DND-41 (cell line): ENCODE results near the gene TEC.

Experiments
- ATAC-seq: fragments of 200-7000 bp; cut with Tn5 transposase; 3 replicates; pipeline ENCODE4 v1.9.1; 2021; ENCODE audit warnings: low read depth; ENCODE audit not compliant: insufficient read depth
- DNase-seq: peaks from one replicate; pipeline ENCODE4 v3.0.0-alpha.2; 2020
- H2AFZ ChIP-seq: 2 replicates; pipeline ENCODE4 v1.6.0; 2012; ENCODE audit warnings: low read depth, low read length
- H3K27ac ChIP-seq: 2 replicates; pipeline ENCODE4 v1.5.1; 2012; ENCODE audit warnings: low read length, inconsistent platforms
- H3K27me3 ChIP-seq: fragments of 200-600 bp; sonication (generic); 2 replicates; pipeline ENCODE4 v1.6.0; 2012; ENCODE audit warnings: low read length, mild to moderate bottlenecking, inconsistent platforms; ENCODE audit not compliant: insufficient read depth, poor library complexity
- H3K36me3 ChIP-seq: 2 replicates; pipeline ENCODE4 v1.5.1; 2012; ENCODE audit warnings: low read length, inconsistent platforms; ENCODE audit not compliant: insufficient read depth
- H3K4me1 ChIP-seq: 2 replicates; pipeline ENCODE4 v1.5.1; 2012; ENCODE audit warnings: mild to moderate bottlenecking, low read length; ENCODE audit not compliant: insufficient read depth
- H3K4me2 ChIP-seq: 2 replicates; pipeline ENCODE4 v1.6.0; 2012; ENCODE audit warnings: mild to moderate bottlenecking, moderate library complexity, low read length, inconsistent platforms; ENCODE audit not compliant: insufficient read depth
- H3K4me3 ChIP-seq, 2 experiments: fragments of 200-600 bp in 1 of 2; shearing (Covaris generic) in 1 of 2; 2 replicates each; pipeline ENCODE4 v1.5.1; 2012 to 2016; ENCODE audit warnings: inconsistent platforms in 2 of 2, low read length in 2 of 2, mild to moderate bottlenecking in 2 of 2, low read depth in 1 of 2, moderate library complexity in 1 of 2
- H3K79me2 ChIP-seq: 2 replicates; pipeline ENCODE4 v1.6.0; 2012; ENCODE audit warnings: low read length, inconsistent platforms; ENCODE audit not compliant: insufficient read depth
- H3K9ac ChIP-seq: 2 replicates; pipeline ENCODE4 v1.6.0; 2012; ENCODE audit warnings: low read depth, mild to moderate bottlenecking, inconsistent platforms, low read length, moderate library complexity
- H3K9me3 ChIP-seq: 2 replicates; pipeline ENCODE4 v1.5.1; 2012; ENCODE audit warnings: low read length, moderate library complexity, mild to moderate bottlenecking, inconsistent platforms; ENCODE audit not compliant: insufficient read depth, severe bottlenecking
- H4K20me1 ChIP-seq: 2 replicates; pipeline ENCODE4 v1.6.0; 2012; ENCODE audit warnings: low read length; ENCODE audit not compliant: insufficient read depth
- EZH2 ChIP-seq: IDR thresholded peaks from 3 replicates; pipeline ENCODE4 v1.6.1; 2012; ENCODE audit warnings: borderline replicate concordance, low read depth, mild to moderate bottlenecking, moderate library complexity, low read length, inconsistent platforms; ENCODE audit not compliant: severe bottlenecking
- TF ChIP-seq, protein P1 (sequence below): IDR thresholded peaks from 2 replicates; pipeline ENCODE4 v1.5.1; 2012; ENCODE audit warnings: borderline replicate concordance, low read length, moderate library complexity, mild to moderate bottlenecking; ENCODE audit not compliant: poor library complexity, severe bottlenecking; ENCODE audit errors: extremely low read depth

TEC gene

DNA sequence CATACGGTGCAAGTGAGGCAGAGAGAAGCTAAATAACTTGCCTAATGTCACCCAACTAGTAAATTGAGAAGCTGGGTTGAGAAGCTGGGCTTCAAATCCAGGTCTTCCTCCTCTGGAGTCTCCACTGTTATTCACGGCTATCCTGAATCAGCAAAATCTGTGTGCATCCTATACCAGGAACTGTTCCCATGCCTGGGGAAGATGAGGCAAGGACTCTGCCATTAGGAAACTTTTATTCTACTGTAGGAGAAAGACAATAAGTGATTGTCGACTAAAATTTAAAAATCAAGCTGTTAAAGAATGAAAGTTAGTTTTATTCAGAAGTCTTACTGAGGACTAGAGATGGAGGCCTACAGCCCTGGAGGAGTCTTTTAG, 872 bp upstream of the TEC start:
- Histone ChIP-seq H3K79me2 (no peaks in the 10 kb centered on the region), H2AFZ (no peak overlapping the region), H3K9ac (no peak overlapping the region), H3K9me3 (no peaks in the 10 kb centered on the region), H3K4me2 (no peak overlapping the region), H3K27me3 (peaks cover 45% of the 10 kb centered on the region), H3K4me3 (no peak overlapping the region), H3K27ac (no peak overlapping the region), H4K20me1 (no peaks in the 10 kb centered on the region), H3K36me3 (no peaks in the 10 kb centered on the region), H3K4me1 (peaks cover 4% of the 10 kb centered on the region; the same call in 1 of the 2 replicates)
- ATAC-seq (no peak), DNase-seq (no peak)
- TF ChIP-seq, protein P1, sequence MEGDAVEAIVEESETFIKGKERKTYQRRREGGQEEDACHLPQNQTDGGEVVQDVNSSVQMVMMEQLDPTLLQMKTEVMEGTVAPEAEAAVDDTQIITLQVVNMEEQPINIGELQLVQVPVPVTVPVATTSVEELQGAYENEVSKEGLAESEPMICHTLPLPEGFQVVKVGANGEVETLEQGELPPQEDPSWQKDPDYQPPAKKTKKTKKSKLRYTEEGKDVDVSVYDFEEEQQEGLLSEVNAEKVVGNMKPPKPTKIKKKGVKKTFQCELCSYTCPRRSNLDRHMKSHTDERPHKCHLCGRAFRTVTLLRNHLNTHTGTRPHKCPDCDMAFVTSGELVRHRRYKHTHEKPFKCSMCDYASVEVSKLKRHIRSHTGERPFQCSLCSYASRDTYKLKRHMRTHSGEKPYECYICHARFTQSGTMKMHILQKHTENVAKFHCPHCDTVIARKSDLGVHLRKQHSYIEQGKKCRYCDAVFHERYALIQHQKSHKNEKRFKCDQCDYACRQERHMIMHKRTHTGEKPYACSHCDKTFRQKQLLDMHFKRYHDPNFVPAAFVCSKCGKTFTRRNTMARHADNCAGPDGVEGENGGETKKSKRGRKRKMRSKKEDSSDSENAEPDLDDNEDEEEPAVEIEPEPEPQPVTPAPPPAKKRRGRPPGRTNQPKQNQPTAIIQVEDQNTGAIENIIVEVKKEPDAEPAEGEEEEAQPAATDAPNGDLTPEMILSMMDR: no peak
- TF ChIP-seq EZH2: no peak

DNA sequence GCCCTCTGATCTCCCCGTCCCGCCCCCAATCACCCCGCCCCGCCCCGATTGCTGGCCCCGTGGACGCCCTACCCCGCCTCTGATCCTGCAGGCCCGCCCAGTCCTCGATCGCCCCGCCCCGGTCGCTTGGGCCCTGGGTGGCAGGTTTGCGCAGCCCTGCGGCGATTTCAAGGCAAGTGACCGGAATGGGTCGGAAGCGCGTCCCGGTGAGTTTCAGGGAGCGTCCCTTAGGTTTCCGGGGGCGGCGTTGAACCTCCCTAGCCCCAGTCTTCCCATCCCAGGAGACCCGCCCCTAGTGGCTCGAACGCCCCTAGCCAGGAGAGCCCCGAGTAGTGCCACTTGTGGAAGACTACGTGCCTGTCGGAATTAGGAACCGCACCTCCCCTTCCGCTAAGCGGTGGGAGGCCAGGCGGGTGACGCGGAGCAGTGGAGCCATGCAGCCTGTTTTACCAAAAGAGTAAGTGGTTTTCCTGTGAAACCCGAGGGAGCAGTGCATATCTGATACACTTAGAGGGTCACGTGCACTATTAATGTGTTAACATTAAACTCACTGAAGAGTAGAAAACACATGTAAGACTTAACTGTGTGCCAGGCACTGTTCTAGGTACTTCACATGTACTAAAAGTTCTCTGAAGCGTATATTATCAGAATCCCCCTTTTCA, 354 bp upstream of the TEC start:
- Histone ChIP-seq H3K79me2 (no peaks in the 10 kb centered on the region), H3K4me1 (peaks cover 4% of the 10 kb centered on the region; the same call in 1 of the 2 replicates), H3K36me3 (no peaks in the 10 kb centered on the region), H3K9me3 (no peaks in the 10 kb centered on the region), H4K20me1 (no peaks in the 10 kb centered on the region), H3K27ac (no peak overlapping the region), H3K9ac (no peak overlapping the region), H3K27me3 (peaks cover 45% of the 10 kb centered on the region), H3K4me2 (peak overlapping the region; percentile 46), H2AFZ (no peak overlapping the region), H3K4me3 (no peak overlapping the region)
- TF ChIP-seq, protein P1: no peak
- TF ChIP-seq EZH2: no peak
- DNase-seq (peak; percentile 26), ATAC-seq (peak; percentile 78)

DNA sequence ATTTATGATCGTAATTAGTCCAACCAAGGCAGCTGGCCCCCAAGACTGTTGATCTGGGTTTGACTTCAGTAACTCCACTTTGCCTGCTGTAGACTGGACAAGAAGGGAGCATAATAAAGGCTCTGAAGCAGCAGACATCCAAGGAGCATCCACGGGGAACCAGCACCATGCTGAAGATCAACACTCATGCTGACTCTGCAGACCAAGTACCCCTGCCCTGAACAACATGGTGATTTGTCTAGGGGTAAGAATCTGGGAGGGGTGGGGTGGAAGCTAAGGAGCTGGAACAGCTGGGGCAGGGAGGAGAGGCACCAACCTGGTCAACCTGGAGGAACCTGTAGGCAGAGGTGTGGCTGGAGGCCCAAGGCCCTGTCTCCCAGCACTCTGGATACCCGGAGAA, 2.1 kb downstream of the TEC start:
- ATAC-seq (no peak), DNase-seq (no peak)
- H3K4me3 ChIP-seq: no peak overlapping the region
- H3K9ac ChIP-seq: no peak overlapping the region
- H4K20me1 ChIP-seq: no peaks in the 10 kb centered on the region
- H2AFZ ChIP-seq: no peak overlapping the region
- no peaks in the 10 kb centered on the region for H3K79me2 ChIP-seq
- H3K36me3 ChIP-seq: no peaks in the 10 kb centered on the region
- no peaks in the 10 kb centered on the region for H3K9me3 ChIP-seq
- H3K4me2 ChIP-seq: no peak overlapping the region
- TF ChIP-seq EZH2: no peak
- TF ChIP-seq, protein P1: no peak
- H3K4me1 ChIP-seq: peaks cover 4% of the 10 kb centered on the region; the same call in 1 of the 2 replicates
- peaks cover 45% of the 10 kb centered on the region for H3K27me3 ChIP-seq
- H3K27ac ChIP-seq: no peak overlapping the region

DNA sequence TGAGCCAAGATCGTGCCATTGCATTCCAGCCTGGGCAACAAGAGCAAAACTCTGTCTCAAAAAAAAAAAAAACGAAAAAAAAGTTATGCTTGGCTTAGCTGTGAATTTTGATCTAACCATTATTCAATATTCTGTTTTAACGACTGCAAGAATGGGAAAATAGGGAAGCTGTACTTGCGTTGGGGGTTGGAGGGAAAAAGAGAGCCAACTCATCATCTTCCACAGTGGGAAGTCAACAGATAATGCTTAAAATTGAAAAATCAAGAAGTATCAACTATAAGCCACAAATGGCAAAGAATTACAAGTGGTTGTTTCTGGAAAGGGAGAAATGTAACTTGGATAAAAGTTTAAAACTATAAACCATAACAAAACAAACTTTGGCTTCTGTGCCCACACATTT, 2.9 kb downstream of the TEC start:
- Histone ChIP-seq H3K4me1 (peaks cover 4% of the 10 kb centered on the region; the same call in 1 of the 2 replicates), H3K27ac (no peak overlapping the region), H3K4me3 (no peak overlapping the region), H3K9me3 (no peaks in the 10 kb centered on the region), H3K36me3 (no peaks in the 10 kb centered on the region), H3K79me2 (no peaks in the 10 kb centered on the region), H4K20me1 (no peaks in the 10 kb centered on the region), H2AFZ (no peak overlapping the region), H3K9ac (no peak overlapping the region), H3K27me3 (peaks cover 42% of the 10 kb centered on the region), H3K4me2 (no peak overlapping the region)
- DNase-seq (no peak), ATAC-seq (no peak)
- TF ChIP-seq EZH2: no peak
- TF ChIP-seq, protein P1: no peak
